IMR-90 (cell line): ENCODE measurements around the gene ADARB2.

Experiments used
- MAFK ChIP-seq: IDR thresholded peaks from 2 replicates; pipeline ENCODE4 v1.6.1; 2012; ENCODE audit warnings: low read depth, low read length, improper control_type of control experiment
- MXI1 ChIP-seq: IDR thresholded peaks from 2 replicates; pipeline ENCODE4 v1.6.1; 2012; ENCODE audit warnings: low read depth, mild to moderate bottlenecking, low read length, moderate library complexity, borderline replicate concordance
- POLR2A ChIP-seq: IDR thresholded peaks from 2 replicates; pipeline ENCODE4 v1.6.1; 2012; ENCODE audit warnings: mild to moderate bottlenecking, low read depth, low read length
- RAD21 ChIP-seq: IDR thresholded peaks from 2 replicates; pipeline ENCODE4 v1.6.1; 2012; ENCODE audit warnings: low read length, improper control_type of control experiment
- TF ChIP-seq, protein P1 (sequence below): conservative IDR thresholded peaks from 2 replicates; pipeline ENCODE4 v1.5.1; 2012; ENCODE audit warnings: mild to moderate bottlenecking, low read depth, low read length, improper control_type of control experiment

DNA sequence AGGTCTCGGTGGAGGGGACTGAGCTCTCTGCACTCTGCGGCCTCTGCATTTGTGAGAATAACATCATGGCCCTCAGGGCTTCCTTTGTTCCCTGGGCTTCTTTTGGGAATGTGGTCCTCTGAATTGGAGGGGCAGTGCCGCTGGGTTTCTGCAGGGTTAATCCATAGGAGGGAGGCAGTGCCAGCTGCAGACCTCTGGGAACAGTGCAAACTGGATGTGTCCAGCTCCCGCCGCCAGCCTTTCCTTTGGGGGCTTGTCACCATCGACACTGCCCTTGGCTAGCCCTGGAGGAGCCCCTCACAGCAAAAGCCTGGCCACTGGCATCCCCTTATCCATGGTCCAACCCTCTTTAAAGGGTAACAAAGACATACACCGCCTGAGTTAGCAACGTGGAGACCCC lies 507.2 kb downstream of the ADARB2 start:
- TF ChIP-seq MAFK (no peak), MXI1 (no peak), RAD21 (no peak), POLR2A (no peak)
- TF ChIP-seq, protein P1, sequence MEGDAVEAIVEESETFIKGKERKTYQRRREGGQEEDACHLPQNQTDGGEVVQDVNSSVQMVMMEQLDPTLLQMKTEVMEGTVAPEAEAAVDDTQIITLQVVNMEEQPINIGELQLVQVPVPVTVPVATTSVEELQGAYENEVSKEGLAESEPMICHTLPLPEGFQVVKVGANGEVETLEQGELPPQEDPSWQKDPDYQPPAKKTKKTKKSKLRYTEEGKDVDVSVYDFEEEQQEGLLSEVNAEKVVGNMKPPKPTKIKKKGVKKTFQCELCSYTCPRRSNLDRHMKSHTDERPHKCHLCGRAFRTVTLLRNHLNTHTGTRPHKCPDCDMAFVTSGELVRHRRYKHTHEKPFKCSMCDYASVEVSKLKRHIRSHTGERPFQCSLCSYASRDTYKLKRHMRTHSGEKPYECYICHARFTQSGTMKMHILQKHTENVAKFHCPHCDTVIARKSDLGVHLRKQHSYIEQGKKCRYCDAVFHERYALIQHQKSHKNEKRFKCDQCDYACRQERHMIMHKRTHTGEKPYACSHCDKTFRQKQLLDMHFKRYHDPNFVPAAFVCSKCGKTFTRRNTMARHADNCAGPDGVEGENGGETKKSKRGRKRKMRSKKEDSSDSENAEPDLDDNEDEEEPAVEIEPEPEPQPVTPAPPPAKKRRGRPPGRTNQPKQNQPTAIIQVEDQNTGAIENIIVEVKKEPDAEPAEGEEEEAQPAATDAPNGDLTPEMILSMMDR = no peak
